Gastrocnemius medialis (tissue), 4 donors: ENCODE results near the gene CTNNBIP1.

Experiments used
- CTCF ChIP-seq, 5 experiments: fragments of 450-650 bp in 3 of 5; fragments of 200-600 bp in 2 of 5; sonication (generic) in 2 of 5; IDR thresholded peaks in 4 of 5; conservative IDR thresholded peaks in 1 of 5; 1 replicate in 4 of 5; 2 replicates in 1 of 5; pipeline ENCODE4 v1.5.1; 2016 to 2019; ENCODE audit warnings: antibody characterized with exemption in 5 of 5, mild to moderate bottlenecking in 3 of 5, moderate library complexity in 3 of 5
- POLR2A ChIP-seq, 2 donors: fragments of 450-650 bp; IDR thresholded peaks; one replicate each; pipeline ENCODE4 v1.6.1; 2017; ENCODE audit warnings: antibody characterized with exemption in 2 of 2, mild to moderate bottlenecking in 2 of 2, moderate library complexity in 2 of 2

- TF ChIP-seq POLR2A (IDR thresholded peaks at IDR 0.05) (no peak), CTCF (IDR thresholded peaks at IDR 0.05 in 4 of 5, conservative IDR thresholded peaks at IDR 0.05 in 1 of 5) (no peak)
These were observed 47.7 kb upstream of the CTNNBIP1 start for GRCh38 chr1:9957726-9958125.
